ENCODE results near the gene TPCN1.

- TF ChIP-seq EZH2 (IDR thresholded peaks at IDR 0.05) (no peak), POLR2AphosphoS5 (IDR thresholded peaks at IDR 0.05; ENCODE audit: borderline replicate concordance, low read depth, low read length) (no peak), FOXP2 (optimal IDR thresholded peaks at IDR 0.05; ENCODE audit: control extremely low read depth, extremely low read length, insufficient read depth) (no peak)
Observed at GRCh38 chr12:113315358-113315757, 94.1 kb downstream of the TPCN1 start.
